Thoracic aorta (tissue), 2 donors: ENCODE results near the gene GPD1L. TPM values are rescaled to one million over a fixed set of nuclear protein-coding genes. Genes with fewer than 3 reads are reported as not detected.
"Not testable (repeated sequence)": the region's sequence is repeated elsewhere in the genome, so short reads cannot be mapped to it uniquely, and the experiment has no call there.

Experiments
- ATAC-seq: fragments of 150-250 bp; one replicate; pipeline ENCODE4 v1.8.0; 2017; ENCODE audit warnings: low read depth; ENCODE audit not compliant: insufficient number of reproducible peaks, low FRiP score
- DNase-seq: peaks from one replicate; pipeline ENCODE4 v3.0.0-alpha.2; 2020; ENCODE audit warnings: low spot score
- H3K27ac ChIP-seq, 2 donors: fragments of 200-600 bp; sonication (generic); 1 replicate in 1 of 2; 2 replicates in 1 of 2; pipeline ENCODE4 v1.5.1; 2016; ENCODE audit warnings: mild to moderate bottlenecking in 2 of 2, moderate library complexity in 2 of 2
- H3K27me3 ChIP-seq: fragments of 200-600 bp; sonication (generic); replicated peaks from 2 replicates; pipeline ENCODE4 v1.6.0; 2016; ENCODE audit warnings: mild to moderate bottlenecking; ENCODE audit not compliant: insufficient read depth
- H3K36me3 ChIP-seq: fragments of 200-600 bp; sonication (generic); one replicate; pipeline ENCODE4 v1.5.1; 2016
- H3K4me1 ChIP-seq, 2 donors: fragments of 200-600 bp; sonication (generic); 1 replicate in 1 of 2; 2 replicates in 1 of 2; pipeline versions ENCODE4 v1.5.1 to v1.6.0; 2016; ENCODE audit warnings: low read depth in 2 of 2, mild to moderate bottlenecking in 1 of 2; ENCODE audit not compliant: control insufficient read depth in 1 of 2
- H3K4me3 ChIP-seq: fragments of 200-600 bp; sonication (generic); 2 replicates; pipeline ENCODE4 v1.5.1; 2016; ENCODE audit warnings: mild to moderate bottlenecking
- H3K9me3 ChIP-seq: fragments of 200-600 bp; sonication (generic); 2 replicates; pipeline ENCODE4 v1.5.1; 2016
- CTCF ChIP-seq: fragments of 200-600 bp; sonication (generic); IDR thresholded peaks from one replicate; pipeline ENCODE4 v1.5.1; 2019; ENCODE audit warnings: antibody characterized with exemption
- total RNA-seq, 2 donors: library from RNA; depleted of rRNA; stranded (reverse); fragments of >200 nt; gene quantifications; one replicate each; pipeline versions ENCODE4 v1.1.0 to v1.2.3, GENCODE V29; 2016

Gene GPD1L
- total RNA-seq, 2 donors from 2014 or later: 32.8 to 49.1 TPM

- no peaks in the 10 kb centered on the region for H3K27me3 ChIP-seq
- ATAC-seq (no peak), DNase-seq (no peak)
- no peak overlapping the region for H3K4me3 ChIP-seq
- TF ChIP-seq CTCF: no peak
- H3K36me3 ChIP-seq: no peaks in the 10 kb centered on the region
- H3K9me3 ChIP-seq: no peaks in the 10 kb centered on the region
- no peaks in the 10 kb centered on the region for H3K4me1 ChIP-seq
- H3K27ac ChIP-seq: no peak overlapping the region
These were observed 77.8 kb downstream of the GPD1L start for GRCh38 chr3:32184187-32184730.

GRCh38 chr3:32186097-32186496, 79.7 kb downstream of the GPD1L start:
- ATAC-seq (no peak), DNase-seq (no peak)
- no peak for TF ChIP-seq CTCF
- Histone ChIP-seq H3K27me3 (no peaks in the 10 kb centered on the region), H3K4me1 (no peaks in the 10 kb centered on the region), H3K9me3 (no peaks in the 10 kb centered on the region), H3K4me3 (no peak overlapping the region), H3K27ac (no peak overlapping the region), H3K36me3 (no peaks in the 10 kb centered on the region)

GRCh38 chr3:32186876-32187275, 80.5 kb downstream of the GPD1L start:
- no peak for TF ChIP-seq CTCF
- DNase-seq (no peak), ATAC-seq (no peak)
- no peaks in the 10 kb centered on the region for H3K36me3 ChIP-seq
- no peaks in the 10 kb centered on the region for H3K9me3 ChIP-seq
- no peaks in the 10 kb centered on the region for H3K4me1 ChIP-seq
- no peak overlapping the region for H3K4me3 ChIP-seq
- no peaks in the 10 kb centered on the region for H3K27me3 ChIP-seq
- H3K27ac ChIP-seq: no peak overlapping the region

GRCh38 chr3:32189693-32190092, 83.3 kb downstream of the GPD1L start:
- Histone ChIP-seq H3K27me3 (no peaks in the 10 kb centered on the region), H3K9me3 (no peaks in the 10 kb centered on the region), H3K36me3 (no peaks in the 10 kb centered on the region), H3K27ac (no peak overlapping the region), H3K4me1 (no peaks in the 10 kb centered on the region), H3K4me3 (no peak overlapping the region)
- no peak for TF ChIP-seq CTCF
- ATAC-seq: no peak
- no peak for DNase-seq

- not testable (repeated sequence) for H3K4me1 ChIP-seq, H3K9me3 ChIP-seq, H3K36me3 ChIP-seq, H3K27ac ChIP-seq, DNase-seq, ATAC-seq, H3K4me3 ChIP-seq, H3K27me3 ChIP-seq
These were observed 84.1 kb downstream of the GPD1L start for GRCh38 chr3:32190556-32190955.

- TF ChIP-seq CTCF: no peak
- no peaks in the 10 kb centered on the region for H3K27me3 ChIP-seq
- ATAC-seq: no peak
These were observed 86.7 kb downstream of the GPD1L start for GRCh38 chr3:32193101-32193500.

More at GRCh38 chr3:32193101-32193500, 86.7 kb downstream of the GPD1L start:
- Histone ChIP-seq H3K9me3 (no peaks in the 10 kb centered on the region), H3K27ac (no peak overlapping the region), H3K36me3 (no peaks in the 10 kb centered on the region), H3K4me3 (no peak overlapping the region), H3K4me1 (no peaks in the 10 kb centered on the region)
- no peak for DNase-seq
